ENCODE measurements around the gene DYDC1.

Gene DYDC1

DNA sequence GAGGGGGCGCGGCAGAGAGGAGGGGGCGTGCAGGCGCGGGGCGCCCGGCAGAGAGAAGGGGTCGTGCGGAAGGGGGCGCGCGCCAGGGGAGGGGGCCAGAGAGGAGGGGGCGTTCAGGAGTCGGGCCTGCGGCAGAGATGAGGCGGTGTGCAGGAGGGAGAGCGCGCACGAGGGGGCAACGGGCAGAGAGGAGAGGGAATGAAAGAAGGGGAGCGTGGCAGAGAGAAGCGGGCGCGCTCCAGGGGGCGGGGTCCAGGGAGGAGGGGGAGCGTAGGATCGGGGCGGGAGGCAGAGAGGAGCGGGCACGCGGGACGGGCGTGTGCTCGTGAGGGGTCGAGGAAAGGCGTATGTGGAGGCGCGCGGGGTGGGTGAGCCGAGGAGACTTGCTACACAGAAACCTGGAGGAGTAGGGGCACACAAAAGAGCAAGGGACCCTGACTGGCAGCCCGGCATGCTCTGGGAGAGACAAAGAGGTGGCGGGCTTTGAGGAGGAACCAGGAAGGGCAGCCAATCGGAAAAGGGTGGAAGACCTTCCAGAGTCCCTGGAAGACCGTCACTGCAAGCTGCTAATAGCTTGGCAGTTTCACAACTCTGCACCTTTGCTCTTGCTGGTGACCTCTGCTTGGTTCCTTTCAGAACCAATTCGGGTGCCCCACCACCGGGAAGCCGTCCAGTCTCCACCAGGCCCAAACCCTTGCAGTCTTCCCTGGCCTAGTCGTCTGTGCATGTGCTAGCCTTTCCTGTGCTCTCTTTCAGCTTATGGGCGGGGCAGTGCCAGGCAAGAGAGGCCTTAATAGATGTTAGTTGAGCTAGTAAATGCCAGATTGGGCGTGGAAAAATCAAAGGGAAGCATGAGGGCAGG is 665 bp upstream of the DYDC1 start:
- H3K36me3 ChIP-seq: no peaks in the 10 kb centered on the region
- TF ChIP-seq, protein P1, sequence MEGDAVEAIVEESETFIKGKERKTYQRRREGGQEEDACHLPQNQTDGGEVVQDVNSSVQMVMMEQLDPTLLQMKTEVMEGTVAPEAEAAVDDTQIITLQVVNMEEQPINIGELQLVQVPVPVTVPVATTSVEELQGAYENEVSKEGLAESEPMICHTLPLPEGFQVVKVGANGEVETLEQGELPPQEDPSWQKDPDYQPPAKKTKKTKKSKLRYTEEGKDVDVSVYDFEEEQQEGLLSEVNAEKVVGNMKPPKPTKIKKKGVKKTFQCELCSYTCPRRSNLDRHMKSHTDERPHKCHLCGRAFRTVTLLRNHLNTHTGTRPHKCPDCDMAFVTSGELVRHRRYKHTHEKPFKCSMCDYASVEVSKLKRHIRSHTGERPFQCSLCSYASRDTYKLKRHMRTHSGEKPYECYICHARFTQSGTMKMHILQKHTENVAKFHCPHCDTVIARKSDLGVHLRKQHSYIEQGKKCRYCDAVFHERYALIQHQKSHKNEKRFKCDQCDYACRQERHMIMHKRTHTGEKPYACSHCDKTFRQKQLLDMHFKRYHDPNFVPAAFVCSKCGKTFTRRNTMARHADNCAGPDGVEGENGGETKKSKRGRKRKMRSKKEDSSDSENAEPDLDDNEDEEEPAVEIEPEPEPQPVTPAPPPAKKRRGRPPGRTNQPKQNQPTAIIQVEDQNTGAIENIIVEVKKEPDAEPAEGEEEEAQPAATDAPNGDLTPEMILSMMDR (IDR thresholded peaks at IDR 0.05; ENCODE audit: low read depth, low read length): no peak
- H3K4me3 ChIP-seq (ENCODE audit: low read depth, low read length): peak overlapping the region; percentile 23
- no peak for DNase-seq
- H3K9me3 ChIP-seq: no peaks in the 10 kb centered on the region
- no peaks in the 10 kb centered on the region for H3K4me1 ChIP-seq
- peaks cover 24% of the 10 kb centered on the region for H3K27me3 ChIP-seq

DNA sequence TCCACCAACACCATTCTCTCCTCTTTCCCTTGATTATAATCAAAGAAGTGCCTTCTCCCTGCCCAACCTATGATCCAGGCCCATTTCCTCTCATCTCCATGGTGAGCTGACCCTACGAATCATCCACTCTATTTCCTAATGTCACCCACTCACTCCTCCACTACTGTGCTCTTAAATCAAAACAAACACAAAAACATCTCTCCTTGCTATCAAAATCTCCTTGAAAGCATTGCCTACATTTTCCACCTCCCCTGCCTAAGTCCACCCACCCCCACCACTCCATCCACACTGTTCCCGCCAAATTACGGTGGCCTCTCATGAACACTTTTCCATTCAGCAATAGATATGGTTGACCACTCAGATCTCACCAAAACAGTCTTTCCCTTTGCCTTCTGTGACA is 5.3 kb downstream of the DYDC1 start:
- TF ChIP-seq, protein P1 (IDR thresholded peaks at IDR 0.05; ENCODE audit: low read depth, low read length): no peak
- Histone ChIP-seq H3K9me3 (no peaks in the 10 kb centered on the region), H3K4me1 (no peaks in the 10 kb centered on the region), H3K36me3 (no peaks in the 10 kb centered on the region), H3K4me3 (ENCODE audit: low read depth, low read length) (no peak overlapping the region), H3K27me3 (peaks cover 12% of the 10 kb centered on the region)
- DNase-seq: no peak

DNA sequence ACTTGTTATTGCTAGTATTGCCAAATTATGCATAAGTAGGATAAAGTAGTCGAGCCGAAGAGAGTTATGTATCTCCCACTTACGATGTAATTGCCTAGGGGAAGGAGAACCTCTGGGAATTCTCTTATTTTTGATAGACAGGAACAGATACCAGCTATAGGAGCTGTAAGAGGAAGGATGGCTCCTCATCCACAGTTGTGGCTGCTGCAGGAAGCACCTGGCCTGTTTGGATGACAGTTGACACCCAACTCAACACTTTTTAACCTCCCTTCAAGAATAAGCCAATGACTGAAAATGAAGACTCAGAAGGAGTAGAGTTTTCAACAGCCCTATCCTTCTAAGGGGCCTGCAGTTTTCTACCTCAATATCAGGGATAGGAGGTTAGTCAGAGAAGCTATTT is 6.3 kb downstream of the DYDC1 start:
- Histone ChIP-seq H3K4me1 (no peaks in the 10 kb centered on the region), H3K27me3 (peaks cover 2% of the 10 kb centered on the region), H3K9me3 (no peaks in the 10 kb centered on the region), H3K36me3 (no peaks in the 10 kb centered on the region), H3K4me3 (ENCODE audit: low read depth, low read length) (no peak overlapping the region)
- TF ChIP-seq, protein P1 (IDR thresholded peaks at IDR 0.05; ENCODE audit: low read depth, low read length): no peak
- no peak for DNase-seq

DNA sequence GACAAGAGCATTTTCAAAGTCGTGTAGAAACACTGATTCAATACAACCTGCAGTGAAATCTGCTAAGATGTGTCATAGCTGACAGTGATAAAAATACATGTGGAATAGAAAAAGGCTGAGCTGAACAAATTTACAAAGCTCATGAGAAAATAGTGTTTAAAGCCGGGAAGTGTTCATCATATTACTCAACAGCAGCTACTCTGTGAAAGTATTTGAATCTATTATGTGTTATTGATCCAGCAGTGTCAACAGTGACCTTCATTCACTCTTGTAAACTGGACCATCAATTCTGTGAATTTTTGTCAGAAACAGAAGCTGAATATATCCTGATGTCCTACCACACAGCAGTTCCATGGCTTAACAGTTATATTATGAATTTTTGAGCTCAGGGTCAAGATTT is 11.6 kb downstream of the DYDC1 start:
- Histone ChIP-seq H3K36me3 (no peaks in the 10 kb centered on the region), H3K27me3 (no peaks in the 10 kb centered on the region), H3K4me1 (no peaks in the 10 kb centered on the region), H3K9me3 (no peaks in the 10 kb centered on the region), H3K4me3 (ENCODE audit: low read depth, low read length) (no peak overlapping the region)
- TF ChIP-seq, protein P1 (IDR thresholded peaks at IDR 0.05; ENCODE audit: low read depth, low read length): no peak
- no peak for DNase-seq

DNA sequence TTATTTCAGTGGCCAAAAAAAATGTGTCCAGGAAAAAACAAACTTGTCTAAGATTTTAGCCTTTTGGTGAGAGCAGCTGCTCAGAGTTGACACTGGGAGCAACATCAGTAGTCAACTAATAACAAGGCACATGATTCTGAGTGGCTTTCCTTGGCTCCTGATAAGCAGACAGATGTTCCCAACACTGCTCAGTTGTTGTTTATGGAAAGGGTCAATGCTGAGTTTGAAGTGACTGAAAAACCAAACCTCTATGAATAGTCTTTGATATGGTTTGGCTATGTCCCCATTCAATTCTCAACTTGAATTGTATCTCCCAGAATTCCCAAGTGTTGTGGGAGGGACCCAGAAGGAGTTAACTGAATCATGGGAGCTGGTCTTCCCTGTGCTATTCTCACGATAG is 12.3 kb downstream of the DYDC1 start:
- Histone ChIP-seq H3K36me3 (no peaks in the 10 kb centered on the region), H3K4me3 (ENCODE audit: low read depth, low read length) (no peak overlapping the region), H3K27me3 (no peaks in the 10 kb centered on the region), H3K4me1 (no peaks in the 10 kb centered on the region), H3K9me3 (no peaks in the 10 kb centered on the region)
- TF ChIP-seq, protein P1 (IDR thresholded peaks at IDR 0.05; ENCODE audit: low read depth, low read length): no peak
- no peak for DNase-seq

DNA sequence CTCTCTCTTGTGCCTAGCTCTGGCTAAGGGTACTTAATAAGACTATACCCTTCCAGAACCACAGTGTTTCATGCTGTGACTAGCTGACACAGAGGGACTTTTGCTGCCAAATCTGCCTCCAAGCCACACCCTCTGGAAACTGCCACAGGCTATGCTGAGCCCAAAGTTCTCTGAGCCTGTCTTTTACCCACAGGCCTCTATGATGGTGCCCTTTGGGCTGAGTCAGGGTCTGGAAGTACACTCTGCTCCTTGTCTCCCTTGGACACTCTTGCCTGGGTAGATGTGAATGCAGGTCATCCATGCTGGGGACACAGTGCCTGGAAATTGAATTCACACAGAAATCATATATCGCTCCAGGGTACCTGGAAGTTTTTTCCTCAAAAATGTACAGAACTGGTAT is 22.6 kb downstream of the DYDC1 start:
- no peak for DNase-seq
- TF ChIP-seq, protein P1 (IDR thresholded peaks at IDR 0.05; ENCODE audit: low read depth, low read length): no peak
- H3K9me3 ChIP-seq: no peaks in the 10 kb centered on the region
- no peaks in the 10 kb centered on the region for H3K36me3 ChIP-seq
- no peaks in the 10 kb centered on the region for H3K27me3 ChIP-seq
- H3K4me1 ChIP-seq: no peaks in the 10 kb centered on the region
- no peak overlapping the region for H3K4me3 ChIP-seq (ENCODE audit: low read depth, low read length)

All from BE2C (cell line).